Parathyroid adenoma (tissue), 2 donors: ENCODE data around the gene ST8SIA4.
A peak's percentile ranks its signal among the peaks of the same experiment; 100 is the strongest.

Source experiments
- H2AFZ ChIP-seq: fragments of 300-600 bp; sonication (generic); one replicate; pipeline ENCODE4 v1.7.0; 2017; ENCODE audit warnings: antibody characterized with exemption, mild to moderate bottlenecking
- H3K27ac ChIP-seq: fragments of 300-600 bp; sonication (generic); one replicate; pipeline ENCODE4 v1.7.0; 2017
- H3K27me3 ChIP-seq: fragments of 300-600 bp; sonication (generic); one replicate; pipeline ENCODE4 v1.7.0; 2017; ENCODE audit warnings: low read length; ENCODE audit not compliant: control insufficient read depth, insufficient read depth
- H3K36me3 ChIP-seq: fragments of 300-600 bp; sonication (generic); one replicate; pipeline ENCODE4 v1.7.0; 2017; ENCODE audit warnings: low read length; ENCODE audit not compliant: control insufficient read depth, insufficient read depth
- H3K4me1 ChIP-seq: fragments of 300-600 bp; sonication (generic); one replicate; pipeline ENCODE4 v1.7.0; 2017; ENCODE audit warnings: control low read depth
- H3K4me2 ChIP-seq: fragments of 300-600 bp; sonication (generic); one replicate; pipeline ENCODE4 v1.7.0; 2017; ENCODE audit warnings: low read length
- H3K4me3 ChIP-seq: fragments of 300-600 bp; sonication (generic); one replicate; pipeline ENCODE4 v1.7.0; 2017; ENCODE audit warnings: low read depth, low read length
- H3K79me2 ChIP-seq: fragments of 300-600 bp; sonication (generic); one replicate; pipeline ENCODE4 v1.7.0; 2017; ENCODE audit warnings: control low read depth
- H3K9ac ChIP-seq: fragments of 300-600 bp; sonication (generic); one replicate; pipeline ENCODE4 v1.7.0; 2017; ENCODE audit warnings: mild to moderate bottlenecking
- H3K9me3 ChIP-seq: fragments of 300-600 bp; sonication (generic); one replicate; pipeline ENCODE4 v1.7.0; 2017; ENCODE audit warnings: low read length; ENCODE audit not compliant: control insufficient read depth
- TF ChIP-seq, protein P1 (sequence below): fragments of 300-600 bp; sonication (generic); IDR thresholded peaks from one replicate; pipeline ENCODE4 v1.7.0; 2017; ENCODE audit warnings: antibody characterized with exemption, mild to moderate bottlenecking
- donor health status: primary hyperparathyroidism.

Gene ST8SIA4, protein sequence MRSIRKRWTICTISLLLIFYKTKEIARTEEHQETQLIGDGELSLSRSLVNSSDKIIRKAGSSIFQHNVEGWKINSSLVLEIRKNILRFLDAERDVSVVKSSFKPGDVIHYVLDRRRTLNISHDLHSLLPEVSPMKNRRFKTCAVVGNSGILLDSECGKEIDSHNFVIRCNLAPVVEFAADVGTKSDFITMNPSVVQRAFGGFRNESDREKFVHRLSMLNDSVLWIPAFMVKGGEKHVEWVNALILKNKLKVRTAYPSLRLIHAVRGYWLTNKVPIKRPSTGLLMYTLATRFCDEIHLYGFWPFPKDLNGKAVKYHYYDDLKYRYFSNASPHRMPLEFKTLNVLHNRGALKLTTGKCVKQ

GRCh38 chr5:100903039-100903887 is at the start of gene ST8SIA4:
Gene ST8SIA4 (minus strand): TSS chr5:100903282. CDS start chr5:100902955, 327 bp downstream.
- H3K4me2 ChIP-seq: peak within 1 kb of the TSS; percentile 52
- H3K9ac ChIP-seq: no peak within 1 kb of the TSS
- peak within 1 kb of the TSS; percentile 52 for H3K4me3 ChIP-seq

DNA sequence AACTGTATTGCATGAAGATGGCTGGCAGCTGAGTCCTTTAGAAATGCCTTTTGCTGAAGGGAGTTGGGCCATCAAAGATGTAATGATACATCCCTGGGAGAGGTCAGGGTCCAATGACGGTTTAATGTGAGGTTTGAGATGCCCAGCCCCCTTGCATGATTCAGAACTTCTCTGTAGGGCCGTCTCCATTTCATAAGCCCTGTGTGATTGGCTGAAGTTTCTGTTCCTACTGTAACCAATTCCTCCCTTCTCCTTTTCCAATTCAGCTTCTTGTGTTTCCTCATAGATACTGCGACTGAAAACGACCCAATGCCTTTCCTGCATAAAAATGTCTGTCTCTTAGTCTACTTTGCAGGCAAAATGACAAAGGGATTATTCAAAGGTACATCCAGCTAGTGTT is 47.9 kb upstream of the ST8SIA4 start:
- no peak overlapping the region for H3K4me2 ChIP-seq
- no peaks in the 10 kb centered on the region for H3K9me3 ChIP-seq
- no peak overlapping the region for H3K4me3 ChIP-seq
- H3K27ac ChIP-seq: no peak overlapping the region
- no peak overlapping the region for H3K9ac ChIP-seq
- H3K27me3 ChIP-seq: no peaks in the 10 kb centered on the region
- TF ChIP-seq, protein P1, sequence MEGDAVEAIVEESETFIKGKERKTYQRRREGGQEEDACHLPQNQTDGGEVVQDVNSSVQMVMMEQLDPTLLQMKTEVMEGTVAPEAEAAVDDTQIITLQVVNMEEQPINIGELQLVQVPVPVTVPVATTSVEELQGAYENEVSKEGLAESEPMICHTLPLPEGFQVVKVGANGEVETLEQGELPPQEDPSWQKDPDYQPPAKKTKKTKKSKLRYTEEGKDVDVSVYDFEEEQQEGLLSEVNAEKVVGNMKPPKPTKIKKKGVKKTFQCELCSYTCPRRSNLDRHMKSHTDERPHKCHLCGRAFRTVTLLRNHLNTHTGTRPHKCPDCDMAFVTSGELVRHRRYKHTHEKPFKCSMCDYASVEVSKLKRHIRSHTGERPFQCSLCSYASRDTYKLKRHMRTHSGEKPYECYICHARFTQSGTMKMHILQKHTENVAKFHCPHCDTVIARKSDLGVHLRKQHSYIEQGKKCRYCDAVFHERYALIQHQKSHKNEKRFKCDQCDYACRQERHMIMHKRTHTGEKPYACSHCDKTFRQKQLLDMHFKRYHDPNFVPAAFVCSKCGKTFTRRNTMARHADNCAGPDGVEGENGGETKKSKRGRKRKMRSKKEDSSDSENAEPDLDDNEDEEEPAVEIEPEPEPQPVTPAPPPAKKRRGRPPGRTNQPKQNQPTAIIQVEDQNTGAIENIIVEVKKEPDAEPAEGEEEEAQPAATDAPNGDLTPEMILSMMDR: no peak
- no peak overlapping the region for H2AFZ ChIP-seq
- H3K36me3 ChIP-seq: no peaks in the 10 kb centered on the region
- no peaks in the 10 kb centered on the region for H3K4me1 ChIP-seq
- no peaks in the 10 kb centered on the region for H3K79me2 ChIP-seq

More at GRCh38 chr5:100903039-100903887, at the start of gene ST8SIA4:
- H3K4me1 ChIP-seq: no peaks in the 10 kb centered on the region
- no peaks in the 10 kb centered on the region for H3K9me3 ChIP-seq
- TF ChIP-seq, protein P1: no peak
- peak within 1 kb of the TSS; percentile 54 for H2AFZ ChIP-seq
- no peaks in the 10 kb centered on the region for H3K27me3 ChIP-seq
- no peaks in the 10 kb centered on the region for H3K79me2 ChIP-seq
- H3K27ac ChIP-seq: peak within 1 kb of the TSS; percentile 71
- H3K36me3 ChIP-seq: no peaks in the 10 kb centered on the region

- Histone ChIP-seq H3K9me3 (no peaks in the 10 kb centered on the region), H3K4me1 (no peaks in the 10 kb centered on the region), H3K79me2 (no peaks in the 10 kb centered on the region), H3K9ac (no peak overlapping the region), H3K36me3 (no peaks in the 10 kb centered on the region), H3K27ac (no peak overlapping the region), H3K27me3 (no peaks in the 10 kb centered on the region), H2AFZ (no peak overlapping the region), H3K4me2 (no peak overlapping the region), H3K4me3 (no peak overlapping the region)
- TF ChIP-seq, protein P1: no peak
Measured at GRCh38 chr5:100913298-100913697, 10.2 kb upstream of the ST8SIA4 start.

- TF ChIP-seq, protein P1: no peak
- H2AFZ ChIP-seq: no peak overlapping the region
- no peak overlapping the region for H3K9ac ChIP-seq
- H3K4me3 ChIP-seq: no peak overlapping the region
- H3K9me3 ChIP-seq: no peaks in the 10 kb centered on the region
- no peaks in the 10 kb centered on the region for H3K79me2 ChIP-seq
- H3K36me3 ChIP-seq: no peaks in the 10 kb centered on the region
- no peaks in the 10 kb centered on the region for H3K4me1 ChIP-seq
- H3K27ac ChIP-seq: no peak overlapping the region
- no peak overlapping the region for H3K4me2 ChIP-seq
- H3K27me3 ChIP-seq: no peaks in the 10 kb centered on the region
Measured at GRCh38 chr5:100909034-100909433, 6.0 kb upstream of the ST8SIA4 start.
